Measurements from ENCODE around the gene NRSN2.
"Not testable (repeated sequence)": the region's sequence is repeated elsewhere in the genome, so short reads cannot be mapped to it uniquely, and the experiment has no call there.

The NRSN2 gene

GRCh38 chr20:375265-375889, 28.5 kb downstream of the NRSN2 start:
- POLR2A ChIA-PET = no interaction called here
- TF ChIP-seq ZNF384 (IDR thresholded peaks at IDR 0.05) = no peak
- no peak for TF ChIP-seq LEF1 (IDR thresholded peaks at IDR 0.05; ENCODE audit: borderline replicate concordance)
- no peak for TF ChIP-seq L3MBTL2 (conservative IDR thresholded peaks at IDR 0.05)
- TF ChIP-seq FOXM1 (IDR thresholded peaks at IDR 0.05; ENCODE audit: borderline replicate concordance) = no peak
- TF ChIP-seq FOXK2 (IDR thresholded peaks at IDR 0.05) = no peak
- TF ChIP-seq SP1 (IDR thresholded peaks at IDR 0.05) = no peak
- no peak for TF ChIP-seq ARNT (IDR thresholded peaks at IDR 0.05)
- no peak for DNase-seq (ENCODE audit: extremely low spot score)
- CTCF ChIA-PET = interaction anchor here (1.0 kb wide), 1 partner anchor 9 kb away, joined by 4 read pairs; no protein-coding TSS in a partner anchor

- ChIA-PET POLR2A (no interaction called here), CTCF (no interaction called here)
- no peak for TF ChIP-seq LEF1 (IDR thresholded peaks at IDR 0.05; ENCODE audit: borderline replicate concordance)
- no peak for TF ChIP-seq FOXA1 (IDR thresholded peaks at IDR 0.05)
- TF ChIP-seq BHLHE40 (IDR thresholded peaks at IDR 0.05; ENCODE audit: borderline replicate concordance) = no peak
- TF ChIP-seq HDGF (IDR thresholded peaks at IDR 0.05; ENCODE audit: borderline replicate concordance) = no peak
- no peak for TF ChIP-seq ARNT (IDR thresholded peaks at IDR 0.05)
- no peak for TF ChIP-seq ELF4 (IDR thresholded peaks at IDR 0.05)
- TF ChIP-seq SP1 (IDR thresholded peaks at IDR 0.05) = no peak
- TF ChIP-seq NFRKB (IDR thresholded peaks at IDR 0.05) = no peak
- TF ChIP-seq TARDBP (IDR thresholded peaks at IDR 0.05) = no peak
- no peak for TF ChIP-seq FOXM1 (IDR thresholded peaks at IDR 0.05; ENCODE audit: borderline replicate concordance)
- TF ChIP-seq ZNF384 (IDR thresholded peaks at IDR 0.05) = no peak
- TF ChIP-seq PKNOX1 (IDR thresholded peaks at IDR 0.05) = no peak
- TF ChIP-seq SUZ12 (IDR thresholded peaks at IDR 0.05) = no peak
- no peak for TF ChIP-seq L3MBTL2 (conservative IDR thresholded peaks at IDR 0.05)
- no peak for TF ChIP-seq CTBP1 (IDR thresholded peaks at IDR 0.05; ENCODE audit: borderline replicate concordance)
- no peak for TF ChIP-seq FOXK2 (IDR thresholded peaks at IDR 0.05)
- no peak for DNase-seq (ENCODE audit: extremely low spot score)
Measured at GRCh38 chr20:376089-376488, 29.2 kb downstream of the NRSN2 start.

- ChIA-PET CTCF (no interaction called here), POLR2A (interaction anchor here (0.8 kb wide), 1 partner anchor 30 kb away, joined by 3 read pairs; the partner anchor contains the start of gene NRSN2)
- no peak for DNase-seq (ENCODE audit: extremely low spot score)
- TF ChIP-seq L3MBTL2 (conservative IDR thresholded peaks at IDR 0.05) (no peak), FOXM1 (IDR thresholded peaks at IDR 0.05; ENCODE audit: borderline replicate concordance) (no peak), ZNF384 (IDR thresholded peaks at IDR 0.05) (no peak), BHLHE40 (IDR thresholded peaks at IDR 0.05; ENCODE audit: borderline replicate concordance) (no peak), PKNOX1 (IDR thresholded peaks at IDR 0.05) (no peak), ELF4 (IDR thresholded peaks at IDR 0.05) (no peak), SP1 (IDR thresholded peaks at IDR 0.05) (no peak), HDGF (IDR thresholded peaks at IDR 0.05; ENCODE audit: borderline replicate concordance) (no peak), LEF1 (IDR thresholded peaks at IDR 0.05; ENCODE audit: borderline replicate concordance) (no peak), CTBP1 (IDR thresholded peaks at IDR 0.05; ENCODE audit: borderline replicate concordance) (no peak), SUZ12 (IDR thresholded peaks at IDR 0.05) (no peak), FOXA1 (IDR thresholded peaks at IDR 0.05) (no peak)
Measured at GRCh38 chr20:376750-377149, 29.8 kb downstream of the NRSN2 start.

- DNase-seq (ENCODE audit: extremely low spot score); CTCF ChIA-PET; POLR2A ChIA-PET: not testable (repeated sequence)
Measured at GRCh38 chr20:377578-377977, 30.7 kb downstream of the NRSN2 start.

- ChIA-PET CTCF (no interaction called here), POLR2A (interaction anchor here (1.0 kb wide), 1 partner anchor 28 kb away, joined by 3 read pairs; no protein-coding TSS in a partner anchor)
- no peak for DNase-seq (ENCODE audit: extremely low spot score)
- no peak for TF ChIP-seq LEF1 (IDR thresholded peaks at IDR 0.05; ENCODE audit: borderline replicate concordance)
- TF ChIP-seq FOXM1 (IDR thresholded peaks at IDR 0.05; ENCODE audit: borderline replicate concordance) = no peak
- no peak for TF ChIP-seq ARNT (IDR thresholded peaks at IDR 0.05)
- no peak for TF ChIP-seq BHLHE40 (IDR thresholded peaks at IDR 0.05; ENCODE audit: borderline replicate concordance)
- no peak for TF ChIP-seq FOXA1 (IDR thresholded peaks at IDR 0.05)
- no peak for TF ChIP-seq L3MBTL2 (conservative IDR thresholded peaks at IDR 0.05)
- TF ChIP-seq FOXK2 (IDR thresholded peaks at IDR 0.05) = no peak
- TF ChIP-seq CTBP1 (IDR thresholded peaks at IDR 0.05; ENCODE audit: borderline replicate concordance) = no peak
- no peak for TF ChIP-seq TARDBP (IDR thresholded peaks at IDR 0.05)
- TF ChIP-seq HDGF (IDR thresholded peaks at IDR 0.05; ENCODE audit: borderline replicate concordance) = no peak
Measured at GRCh38 chr20:378961-379336, 32.0 kb downstream of the NRSN2 start.

GRCh38 chr20:380763-381580, 34.1 kb downstream of the NRSN2 start:
- TF ChIP-seq ZNF384 (IDR thresholded peaks at IDR 0.05) = peak; percentile 89
- no peak for TF ChIP-seq ARNT (IDR thresholded peaks at IDR 0.05)
- TF ChIP-seq CTBP1 (IDR thresholded peaks at IDR 0.05; ENCODE audit: borderline replicate concordance) = peak; percentile 51
- no peak for TF ChIP-seq L3MBTL2 (conservative IDR thresholded peaks at IDR 0.05)
- TF ChIP-seq ELF4 (IDR thresholded peaks at IDR 0.05) = peak; percentile 15; the same call in 1 of the 2 replicates
- ChIA-PET CTCF (interaction anchor here (0.7 to 1.1 kb wide), 3 partner anchors 9 to 26 kb away, joined by 4 to 6 read pairs (median 4); no protein-coding TSS in a partner anchor), POLR2A (interaction anchor here (0.9 to 1.5 kb wide), 4 partner anchors 10 to 33 kb away, joined by 3 to 5 read pairs (median 4); no protein-coding TSS in a partner anchor)
- peak; percentile 67 for DNase-seq (ENCODE audit: extremely low spot score)

Data from HEK293T (cell line).